NCI-H774 (cell line): ENCODE measurements around the gene APCDD1L.

Source experiments
- DNase-seq: peaks from one replicate; lab custom pipeline; 2025; lab: John Stamatoyannopoulos, UW

Gene APCDD1L

DNA sequence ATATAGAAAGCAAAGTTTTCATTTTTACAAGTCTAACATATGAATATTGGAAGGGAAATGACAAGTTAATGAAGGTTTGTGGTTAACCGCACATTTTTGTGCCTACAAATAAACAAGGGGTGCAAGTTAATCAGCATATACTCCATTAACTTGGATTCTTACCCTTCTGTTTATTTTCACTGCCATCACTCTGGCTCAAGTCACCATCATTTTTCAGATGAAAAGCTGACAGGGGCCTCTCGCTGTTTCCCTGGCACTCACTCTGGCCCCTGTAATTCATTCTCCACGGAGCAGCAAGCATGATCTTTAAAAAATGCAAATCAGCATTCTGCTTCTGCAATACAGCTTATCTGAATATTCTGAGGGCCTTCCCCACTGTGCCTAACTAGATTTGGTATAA is 29.8 kb downstream of the APCDD1L start:
- DNase-seq, result no peak

DNA sequence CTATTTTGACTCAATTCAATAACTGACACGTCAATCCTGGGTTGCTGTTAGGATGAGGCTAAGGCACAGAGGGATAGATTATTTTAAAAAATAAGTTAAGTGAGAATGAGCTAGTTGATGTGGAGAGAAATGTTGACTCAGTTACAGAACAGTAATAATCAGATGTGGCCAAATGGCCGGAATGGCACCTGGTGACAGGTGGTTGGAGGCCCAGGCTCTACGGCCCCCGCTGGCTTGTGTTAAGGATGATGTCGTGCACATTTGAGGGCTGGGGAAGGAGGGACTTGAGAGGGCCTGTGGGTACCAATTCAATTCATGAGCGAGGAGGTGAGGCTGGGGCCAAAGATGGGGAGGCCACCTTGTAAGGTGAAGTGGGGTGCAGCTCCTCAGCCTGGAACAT is 31.7 kb downstream of the APCDD1L start:
- DNase-seq, result no peak

DNA sequence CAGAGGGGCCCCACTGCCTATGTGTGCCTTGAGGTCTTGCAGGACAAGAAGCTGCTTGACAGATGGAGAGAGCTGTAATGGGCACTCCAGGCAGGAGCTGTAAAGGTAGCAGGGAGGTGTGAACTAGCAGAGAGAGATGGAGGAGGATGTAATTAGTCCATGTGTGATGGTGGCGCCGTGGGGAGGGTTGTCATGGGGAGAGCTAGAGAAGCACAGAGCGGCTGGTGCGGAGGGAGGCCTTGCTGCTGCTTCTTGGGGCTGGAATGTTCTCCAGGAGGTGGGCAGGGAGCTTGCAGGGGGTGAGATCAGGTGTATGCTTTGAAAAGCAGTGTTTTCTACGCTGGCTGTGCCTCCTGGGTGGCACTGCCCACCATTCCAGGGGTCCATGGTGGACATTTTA is 32.1 kb downstream of the APCDD1L start:
- DNase-seq, result no peak

DNA sequence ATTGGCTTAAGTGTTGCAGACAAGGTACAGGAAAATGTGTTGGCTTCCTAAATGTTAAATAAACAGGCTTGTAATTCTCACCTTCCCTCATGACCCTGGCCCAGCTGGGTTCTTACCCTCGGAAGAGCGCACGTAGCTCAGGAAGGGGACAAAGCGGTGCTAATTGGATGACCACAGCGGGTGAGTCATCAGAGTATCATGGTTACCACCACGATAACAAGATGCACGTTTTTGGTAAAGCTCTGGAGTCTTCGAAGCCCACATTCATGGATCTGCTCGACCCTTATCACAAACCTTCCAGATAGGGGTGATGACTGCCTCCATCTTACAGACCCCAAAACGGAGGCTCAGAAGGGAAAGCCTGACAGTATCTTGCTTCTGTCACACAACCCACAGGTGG is 32.8 kb downstream of the APCDD1L start:
- DNase-seq, result no peak

DNA sequence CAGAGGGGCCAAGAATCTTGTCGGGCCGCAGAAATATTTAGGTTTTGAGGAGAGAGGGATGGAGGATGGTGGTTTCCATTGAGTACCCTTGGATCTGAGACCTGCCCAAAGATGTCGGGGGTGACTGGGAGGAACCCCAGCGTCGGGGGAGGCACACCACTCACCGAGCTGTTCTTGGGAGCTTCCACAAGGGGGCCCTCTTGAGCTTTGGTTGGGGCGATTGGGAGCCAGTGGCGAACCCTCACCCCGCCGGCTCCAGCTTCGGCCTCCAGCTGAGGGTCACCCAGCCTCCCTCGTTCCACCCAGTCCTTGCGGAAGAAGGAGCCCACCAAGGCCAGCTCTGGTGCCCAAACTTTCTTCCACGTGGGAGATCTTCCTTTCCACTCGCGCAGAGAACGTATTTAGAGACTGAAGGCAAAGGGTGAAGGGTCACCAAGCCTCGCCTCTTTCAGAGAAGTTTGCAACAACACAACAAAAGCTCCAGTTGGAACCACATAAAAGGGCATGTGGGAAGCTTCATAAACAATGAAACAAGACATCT is 33.6 kb downstream of the APCDD1L start:
- no peak for DNase-seq

DNA sequence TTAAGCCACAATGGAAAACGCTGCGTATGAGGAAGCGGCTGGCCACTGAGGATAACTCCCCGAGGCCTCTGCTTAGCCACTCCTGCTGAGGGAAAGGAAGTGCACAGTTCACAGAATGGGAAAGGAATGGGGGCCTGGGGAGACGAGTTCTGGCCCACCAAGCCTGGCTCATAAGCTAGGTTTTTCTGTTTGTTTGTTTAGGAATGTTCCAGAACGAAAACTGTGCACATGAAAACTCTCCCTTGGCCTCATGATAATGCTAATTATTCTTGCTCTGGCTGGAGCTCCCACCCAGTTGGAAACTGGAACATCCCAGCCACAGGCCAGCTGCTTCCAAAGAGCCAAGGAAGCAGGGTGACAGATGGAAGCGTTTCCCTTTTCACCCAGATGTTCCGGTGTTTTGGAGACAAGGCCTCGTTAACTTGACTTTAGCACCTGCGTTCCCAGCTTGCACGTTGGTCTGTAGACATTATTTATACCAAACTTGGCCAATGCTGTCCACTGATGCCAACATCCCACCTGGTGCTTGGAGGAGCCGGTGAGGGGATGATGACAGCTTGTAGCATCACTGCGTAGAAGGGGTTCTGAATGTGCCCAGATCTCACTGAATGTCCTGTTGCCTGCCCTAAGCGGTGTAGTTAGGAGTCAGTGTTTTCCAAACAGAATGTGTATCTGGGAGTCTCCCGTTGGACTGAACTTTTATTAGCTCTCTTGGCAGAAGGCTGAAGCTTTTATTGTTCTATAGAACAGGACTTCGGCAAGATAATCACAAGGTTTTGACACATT is 34.5 kb downstream of the APCDD1L start:
- no peak for DNase-seq

DNA sequence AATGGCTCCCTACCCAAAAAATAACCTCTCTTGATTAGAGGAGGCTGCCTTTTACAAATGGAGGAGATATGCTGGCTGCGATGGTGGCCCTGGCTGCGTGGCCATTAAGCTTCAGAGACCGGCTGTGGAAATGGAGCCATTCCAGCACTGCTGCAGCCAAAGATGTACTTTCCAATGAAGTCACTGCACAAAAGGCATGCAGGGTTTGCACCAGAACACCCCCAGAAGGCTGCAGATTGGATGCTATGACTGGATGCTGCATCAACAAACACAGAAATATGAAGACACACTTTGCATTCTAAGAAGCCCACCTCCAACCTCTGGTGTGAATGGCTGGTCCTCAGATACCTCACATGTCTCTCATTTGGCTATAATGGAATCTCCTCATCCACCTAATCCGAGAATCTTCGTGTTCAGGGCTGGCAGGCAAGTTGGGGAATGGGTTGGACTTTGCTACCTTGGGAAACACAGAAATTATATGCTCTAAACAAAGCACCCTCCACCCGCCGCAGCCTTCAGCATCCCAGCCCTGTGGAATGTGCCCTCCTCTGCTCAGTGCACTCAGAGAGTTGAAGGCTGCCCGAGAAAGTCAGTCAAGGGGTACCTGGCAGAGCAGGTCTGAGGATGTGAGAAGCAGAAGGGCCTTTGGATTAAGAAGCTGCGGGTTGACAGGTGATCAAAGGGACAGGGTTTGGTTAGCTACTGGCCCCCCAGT is 35.3 kb downstream of the APCDD1L start:
- DNase-seq, result no peak

DNA sequence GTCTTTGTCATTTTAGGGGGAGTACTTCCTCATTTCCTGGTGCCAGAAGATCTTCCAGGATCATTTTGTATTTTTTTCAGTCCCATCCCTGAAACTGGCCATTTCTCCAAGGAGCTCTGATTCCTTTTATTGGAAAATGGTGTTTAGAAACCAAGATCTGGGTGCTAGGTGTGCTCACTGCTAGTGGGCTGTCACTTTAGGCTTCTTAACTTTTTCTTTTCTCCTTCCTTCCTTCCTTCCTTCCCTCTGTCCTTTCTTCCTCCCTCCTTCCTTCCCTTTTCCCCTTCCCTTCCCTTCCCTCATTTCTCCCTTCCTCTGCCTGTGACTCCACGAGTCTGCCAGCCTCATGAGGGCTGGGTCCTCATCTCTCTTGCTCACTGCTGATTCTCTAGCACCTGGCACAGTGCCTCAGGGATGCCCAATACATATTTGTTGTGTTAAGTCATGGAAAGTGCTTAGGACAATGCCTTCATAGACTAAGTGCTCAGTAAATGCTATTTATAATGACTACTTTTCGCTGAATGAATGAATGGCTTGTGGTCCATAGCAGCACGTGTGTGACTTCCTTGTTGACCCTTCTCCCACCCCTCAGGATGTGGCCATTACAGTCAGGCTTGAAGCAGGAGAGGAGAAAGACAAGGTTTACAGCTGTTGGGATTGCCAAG is 36.9 kb downstream of the APCDD1L start:
- no peak for DNase-seq

DNA sequence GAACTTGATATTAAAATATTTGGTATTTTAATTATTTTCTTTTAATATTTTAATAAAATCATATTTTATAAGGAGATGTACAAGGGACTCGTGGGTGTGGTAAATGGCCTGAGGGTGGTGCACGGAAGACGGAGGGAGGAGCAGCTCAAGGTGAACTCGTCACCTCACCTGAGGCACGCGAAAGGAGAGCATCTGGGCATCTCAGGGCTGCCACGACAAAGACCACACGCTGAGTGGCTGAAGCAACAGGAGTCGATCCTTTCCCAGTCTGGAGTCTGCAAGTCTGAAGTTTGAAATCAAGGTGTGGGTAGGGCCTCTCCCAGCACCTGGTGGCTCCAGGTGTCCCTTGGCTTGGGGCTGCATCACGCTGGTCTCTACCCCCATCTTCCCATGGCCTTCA is 39.7 kb downstream of the APCDD1L start:
- DNase-seq, result no peak

DNA sequence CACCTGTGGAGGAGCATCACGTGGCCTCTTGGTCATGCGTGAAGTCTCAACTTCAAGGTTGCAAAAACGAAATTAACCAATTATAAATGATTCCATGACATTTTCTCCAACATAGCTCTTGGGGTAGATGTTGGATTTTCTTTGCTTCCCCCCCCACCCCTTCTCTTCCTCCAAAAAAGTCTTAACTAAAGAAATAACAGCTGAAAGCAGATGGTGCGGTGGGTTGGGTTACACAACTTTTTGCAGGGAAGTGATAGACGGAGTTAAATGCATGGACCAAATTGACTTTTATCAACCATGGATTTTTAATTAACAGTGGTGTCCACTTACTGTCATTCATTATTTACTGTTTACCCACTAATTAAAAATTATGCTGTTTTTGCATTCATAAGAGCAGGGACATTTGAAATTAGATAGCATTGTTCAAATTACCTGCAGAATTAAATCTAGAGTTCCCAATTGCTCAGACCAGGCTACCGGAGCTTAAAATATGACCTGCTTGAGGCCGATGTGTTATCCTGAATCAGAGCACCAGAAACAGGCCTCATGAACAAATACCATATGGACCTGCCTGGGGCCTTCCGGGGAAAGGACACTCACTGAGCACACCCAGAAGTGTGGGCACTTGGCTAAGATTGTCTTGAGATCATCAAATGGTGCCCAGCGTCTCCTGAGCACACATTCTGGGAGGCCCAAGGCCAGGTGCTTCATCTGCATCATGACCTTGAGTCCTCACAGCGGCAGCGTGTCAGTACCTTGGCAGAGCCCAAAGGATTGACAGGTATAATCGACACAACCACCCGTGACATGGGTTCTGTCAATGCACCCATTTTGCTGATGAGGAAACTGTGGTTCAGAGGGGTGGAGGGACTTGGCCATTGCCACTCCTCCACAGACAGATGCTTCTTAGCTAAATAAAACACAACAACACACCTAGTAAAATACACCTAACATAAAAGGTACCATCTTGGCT is 41.5 kb downstream of the APCDD1L start:
- DNase-seq, result no peak

DNA sequence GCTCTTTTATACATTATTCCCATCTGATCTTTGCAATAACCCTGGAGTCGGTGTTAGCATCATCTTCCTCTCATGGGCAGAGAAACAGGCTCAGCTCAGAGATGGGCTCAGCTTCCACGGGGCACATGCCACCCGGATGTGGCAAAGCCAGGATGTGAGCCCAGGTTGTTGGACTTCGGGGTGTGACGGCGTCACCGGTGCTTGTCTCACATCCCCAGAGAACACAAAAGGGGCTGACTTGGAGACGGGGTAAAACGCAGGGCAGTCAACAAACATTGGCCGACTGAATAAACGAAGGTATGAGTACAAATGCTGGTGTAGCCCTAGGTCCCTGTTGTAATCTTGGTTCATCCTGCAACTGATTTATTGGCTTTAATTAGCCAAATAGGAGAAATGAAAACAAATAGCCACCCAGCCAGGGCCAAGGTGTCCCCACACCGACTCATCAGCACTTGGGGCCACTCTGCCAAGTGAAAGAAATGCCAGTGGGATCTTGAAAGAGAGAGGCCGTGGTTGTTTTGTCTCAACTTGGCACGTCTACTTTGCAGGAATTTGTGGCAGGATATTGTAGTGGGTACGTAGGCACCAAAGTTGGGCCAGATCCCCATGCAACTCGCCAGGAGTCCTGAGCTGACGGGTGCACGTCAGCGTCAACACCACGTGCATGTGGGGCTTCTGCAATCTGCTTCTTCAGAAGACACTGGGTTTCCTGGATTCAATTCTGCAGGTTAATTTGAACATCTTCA is 42.8 kb downstream of the APCDD1L start:
- DNase-seq, result no peak

DNA sequence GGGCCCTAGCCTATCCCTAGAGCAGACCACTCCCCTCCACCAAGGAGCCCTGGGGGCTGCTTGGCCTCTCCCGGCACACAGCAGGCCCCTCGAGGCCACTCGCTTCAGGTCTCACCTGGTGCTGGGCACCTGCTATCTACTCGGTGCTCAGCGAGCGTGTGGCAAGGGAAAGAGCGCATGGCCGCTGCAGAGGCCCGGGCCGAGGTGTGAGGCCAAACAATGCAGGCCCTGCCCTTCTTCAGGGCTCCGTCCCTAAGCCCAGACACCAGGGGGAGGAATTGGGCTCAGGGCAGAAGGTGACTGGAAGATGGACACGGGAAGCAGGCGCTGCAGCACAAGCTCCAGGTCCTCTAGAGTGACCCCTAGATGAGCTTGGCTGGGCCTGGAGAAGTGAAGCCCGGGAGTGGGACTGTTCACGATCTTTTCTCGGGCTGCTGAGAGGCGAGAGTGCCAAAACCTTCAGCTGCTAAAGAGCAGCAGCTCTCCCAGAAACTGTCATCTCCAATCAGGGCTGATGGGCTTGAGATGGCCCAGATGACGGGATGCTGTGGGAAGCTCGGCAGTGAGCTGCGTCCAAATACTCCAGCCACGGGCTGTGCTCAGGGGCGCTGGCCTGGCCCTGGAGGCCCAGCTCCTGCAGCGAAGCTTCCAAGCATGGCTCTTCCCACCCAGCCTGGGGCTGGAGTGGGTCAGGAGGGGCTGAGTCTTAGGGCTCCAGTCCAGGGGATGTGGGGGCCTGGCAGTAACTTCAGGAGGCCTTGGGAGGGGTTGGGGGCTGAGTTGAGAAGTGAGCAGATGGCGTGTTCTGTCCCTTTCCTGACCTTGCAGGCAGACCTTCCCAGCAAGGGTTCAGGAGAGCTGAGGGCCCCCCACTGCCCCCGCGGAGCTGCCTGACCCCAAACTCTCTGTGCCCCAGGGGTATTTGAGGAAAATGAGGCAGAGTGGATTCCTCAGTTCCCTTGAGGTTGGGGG is 43.7 kb downstream of the APCDD1L start:
- DNase-seq, result no peak

DNA sequence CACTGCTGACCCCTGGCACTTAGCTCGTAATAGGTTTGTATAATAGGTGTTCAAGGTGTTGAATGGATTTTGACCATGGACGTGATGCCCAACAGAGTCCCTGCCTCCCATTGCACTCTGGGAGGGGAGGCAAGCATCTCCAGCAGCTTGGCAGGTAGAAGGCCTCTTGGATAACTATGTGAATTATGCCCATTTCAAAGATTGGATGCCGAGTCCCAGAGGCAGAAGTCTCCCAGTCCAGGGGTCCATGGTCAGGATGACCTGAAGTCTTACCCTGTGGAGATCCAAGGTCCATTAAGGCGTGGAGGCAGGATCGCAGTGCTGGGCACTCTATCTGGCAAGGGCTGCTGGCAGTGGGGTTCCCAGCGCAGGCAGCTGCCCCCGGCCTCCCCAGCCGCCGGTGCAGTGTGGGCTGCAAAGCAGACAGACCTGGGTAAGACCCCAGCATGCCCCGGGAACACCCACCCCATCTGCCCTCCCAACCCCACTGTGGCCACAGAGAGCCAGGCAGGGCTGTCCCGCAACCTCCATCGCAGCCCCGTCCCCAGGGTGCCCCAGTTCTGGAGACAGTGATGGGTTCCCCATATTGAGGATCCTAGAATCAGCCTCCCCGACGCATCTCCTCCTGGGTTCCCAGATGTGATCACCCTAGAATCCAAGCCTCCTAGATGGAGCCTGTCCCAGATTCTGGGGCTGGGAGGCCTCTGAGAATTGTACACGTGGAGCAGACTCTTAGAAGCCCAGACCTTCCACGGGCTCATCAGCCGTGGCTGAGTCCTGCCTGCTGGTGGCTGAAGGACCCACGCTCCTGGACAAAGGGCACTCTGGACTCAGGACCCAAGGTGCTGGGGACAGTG is 44.6 kb downstream of the APCDD1L start:
- DNase-seq, result no peak

DNA sequence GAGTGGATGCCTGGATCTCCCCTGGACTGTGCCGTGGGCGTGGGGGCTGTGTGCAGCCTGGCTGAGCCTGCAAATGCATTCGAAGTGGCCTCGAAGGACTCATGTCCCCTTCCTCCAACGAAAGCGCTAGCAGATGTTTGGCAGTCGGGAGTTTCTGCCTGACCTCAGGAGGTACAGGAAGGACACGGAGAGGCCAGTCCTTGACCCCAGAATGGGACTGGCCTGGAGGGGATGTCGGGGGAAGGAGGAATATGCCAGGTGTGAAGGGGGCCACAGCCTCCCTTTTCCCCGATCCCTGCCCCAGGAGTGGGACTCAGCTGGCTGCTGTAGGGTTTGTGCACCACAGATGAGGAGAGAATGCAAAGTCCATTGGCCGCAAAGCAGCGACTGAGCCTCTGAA is 45.6 kb downstream of the APCDD1L start:
- no peak for DNase-seq

DNA sequence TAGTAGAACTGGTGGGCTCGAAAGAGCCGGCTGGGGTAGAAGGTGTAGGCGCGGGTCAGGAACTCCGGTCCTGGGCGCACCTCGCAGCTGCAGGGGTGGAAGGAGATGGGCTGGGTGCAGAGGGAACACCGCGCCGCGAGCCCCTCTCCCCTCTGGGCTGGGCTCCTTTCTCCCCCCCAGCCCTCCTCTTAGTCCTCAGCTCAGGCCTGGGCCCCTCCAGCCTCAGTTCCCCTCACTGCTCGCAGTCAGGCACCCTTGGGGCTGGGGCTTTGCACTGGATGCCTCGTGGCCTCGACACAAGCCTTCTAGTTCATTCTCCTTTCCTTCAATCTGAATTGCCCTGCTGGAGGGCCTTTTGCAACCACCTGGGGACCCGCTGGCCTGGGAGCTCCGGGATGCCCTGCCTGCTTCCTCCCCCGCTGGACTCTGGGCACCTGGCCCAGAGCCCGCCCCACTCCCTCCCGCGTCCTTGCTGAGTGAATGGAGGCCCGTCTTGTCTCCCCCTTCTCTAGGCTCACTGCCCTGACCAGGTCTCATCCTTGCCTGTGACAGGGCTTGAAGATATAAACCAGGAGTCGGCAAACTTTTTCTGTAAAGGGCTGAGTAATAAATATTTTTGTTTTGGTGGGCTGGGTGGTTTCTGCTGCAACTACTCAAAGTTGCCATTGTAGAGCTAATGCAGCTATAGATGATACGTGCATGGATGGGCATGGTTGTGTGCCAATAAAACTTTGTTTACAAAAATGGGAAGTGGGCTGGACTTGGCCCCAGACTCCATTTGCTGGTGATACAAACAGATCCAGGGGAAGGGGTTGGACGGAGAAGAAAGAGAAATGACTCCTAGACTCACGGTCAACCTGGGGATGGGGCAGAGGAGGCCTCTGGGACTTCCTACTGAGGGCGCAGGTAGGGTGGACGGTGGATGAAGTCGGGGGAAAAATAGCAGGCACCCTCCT is 47.3 kb downstream of the APCDD1L start:
- no peak for DNase-seq

DNA sequence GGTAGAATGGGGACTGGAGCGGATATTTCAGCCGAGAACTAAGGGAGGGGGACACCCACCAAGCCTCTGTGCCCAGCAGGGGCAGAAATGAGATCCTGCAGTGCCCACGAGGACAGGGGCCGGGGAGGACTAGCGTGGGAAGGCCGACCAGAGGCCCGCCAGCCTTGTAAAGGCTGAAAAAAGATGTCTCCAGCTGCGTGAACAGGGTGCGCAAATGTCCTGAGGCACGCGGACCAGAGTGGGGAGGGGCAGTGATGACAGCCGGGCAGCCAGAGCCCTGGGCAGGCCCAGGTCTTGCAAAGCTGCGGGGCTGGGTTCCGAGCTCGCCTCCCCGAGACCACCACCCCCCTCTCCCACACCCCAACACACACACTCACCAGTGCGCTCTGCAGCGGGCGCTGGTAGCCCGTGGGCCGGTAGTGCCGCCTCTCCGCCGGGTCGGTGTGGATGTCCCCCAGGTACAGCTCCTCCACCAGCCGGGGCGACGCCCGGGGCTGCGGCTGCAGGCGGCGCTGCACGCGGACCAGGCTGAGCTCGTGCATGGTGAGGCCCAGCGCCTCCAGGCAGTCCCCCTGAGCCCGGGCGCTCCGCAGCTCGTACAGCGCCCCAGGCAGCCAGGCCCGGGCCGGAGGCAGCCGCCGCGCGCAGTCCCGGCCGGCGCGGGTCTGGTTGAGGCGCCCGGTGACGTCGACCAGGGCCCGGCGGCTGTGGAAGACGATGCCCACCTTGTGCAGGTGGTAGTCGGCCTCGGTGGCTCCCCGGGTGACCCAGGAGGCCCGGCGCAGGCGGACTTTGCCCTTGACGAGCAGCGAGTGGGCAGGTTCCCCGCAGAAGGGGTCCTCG is 48.2 kb downstream of the APCDD1L start:
- no peak for DNase-seq
